Naive thymus-derived CD8-positive, alpha-beta T cell (primary cell): ENCODE data around the gene TOMM5. TPM values are rescaled to one million over a fixed set of nuclear protein-coding genes. Genes with fewer than 3 reads are reported as not detected.
"Not testable (repeated sequence)": the region's sequence is repeated elsewhere in the genome, so short reads cannot be mapped to it uniquely, and the experiment has no call there.

Source experiments
- ATAC-seq, 2 donors: fragments of 150-1000 bp; cut with Tn5 transposase in 1 of 2; sonication (Bioruptor Pico), chemical (Tn5 transposase) in 1 of 2; 1 replicate in 1 of 2; 2 replicates in 1 of 2; pipeline ENCODE4 v1.10.0; 2021; ENCODE audit warnings: mild to moderate bottlenecking in 2 of 2, moderate library complexity in 2 of 2
- POLR2A ChIA-PET: fragments of 350-600 bp; sonication (Branson Sonifier 250); formaldehyde crosslinking; loops from one replicate; lab custom pipeline; 2021; ENCODE audit warnings: antibody characterized with exemption; lab: Charles Lee
- DNase-seq, 10 donors: peaks; one replicate each; pipeline versions ENCODE4 v3.0.0 to v3.0.0-alpha.2; 2020 to 2022
- H3K27ac Mint-ChIP-seq, 10 donors: one replicate each; pipeline ENCODE4 v1.8.0; 2020 to 2022; ENCODE audit warnings: mild to moderate bottlenecking in 10 of 10, mixed read lengths in 10 of 10, moderate library complexity in 4 of 10, inconsistent platforms in 1 of 10
- H3K27me3 Mint-ChIP-seq, 5 donors: one replicate each; pipeline ENCODE4 v1.8.0; 2021 to 2022; ENCODE audit warnings: mixed read lengths in 5 of 5
- H3K36me3 Mint-ChIP-seq, 3 donors: one replicate each; pipeline ENCODE4 v1.8.0; 2020 to 2022; ENCODE audit warnings: mixed read lengths in 3 of 3, mild to moderate bottlenecking in 2 of 3, inconsistent platforms in 1 of 3
- H3K4me1 Mint-ChIP-seq, 4 donors: one replicate each; pipeline ENCODE4 v1.8.0; 2021 to 2022; ENCODE audit warnings: mixed read lengths in 4 of 4
- H3K4me3 Mint-ChIP-seq, 10 donors: one replicate each; pipeline ENCODE4 v1.8.0; 2020 to 2022; ENCODE audit warnings: mild to moderate bottlenecking in 10 of 10, mixed read lengths in 10 of 10, moderate library complexity in 6 of 10, inconsistent platforms in 1 of 10
- H3K9me3 Mint-ChIP-seq, 9 donors: one replicate each; pipeline ENCODE4 v1.8.0; 2020 to 2022; ENCODE audit warnings: mixed read lengths in 9 of 9, mild to moderate bottlenecking in 3 of 9, inconsistent platforms in 1 of 9, moderate library complexity in 1 of 9
- polyA plus RNA-seq, 3 donors: library from polyadenylated mRNA; unstranded; fragments of 300-500 nt; fragmentation: Illumina TruSeq; gene quantifications; one replicate each; pipeline ENCODE4 v1.2.3, GENCODE V29; 2021
- total RNA-seq, 8 experiments: library from RNA in 2 of 8; stranded (reverse) in 2 of 8; gene quantifications; one replicate each; pipeline ENCODE4 v1.2.3 and lab custom pipeline; 2021 to 2026

Gene TOMM5
- total and polyA plus RNA-seq, 5 experiments from 2014 or later: 46.4 to 176 (median 145) TPM

GRCh38 chr9:37604296-37604695, 11.9 kb upstream of the TOMM5 start:
- H3K9me3 Mint-ChIP-seq: no peaks in the 10 kb centered on the region
- POLR2A ChIA-PET: no interaction called here
- no peaks in the 10 kb centered on the region for H3K36me3 Mint-ChIP-seq
- no peaks in the 10 kb centered on the region for H3K4me1 Mint-ChIP-seq
- peaks cover 17 to 48% (median 25%) of the 10 kb centered on the region in 5 donors for H3K27me3 Mint-ChIP-seq
- no peak overlapping the region for H3K4me3 Mint-ChIP-seq
- ATAC-seq (no peak), DNase-seq (no peak)
- H3K27ac Mint-ChIP-seq: no peak overlapping the region

GRCh38 chr9:37602817-37603216, 10.4 kb upstream of the TOMM5 start:
- Mint-ChIP-seq H3K36me3 (no peaks in the 10 kb centered on the region), H3K4me3 (no peak overlapping the region), H3K27ac (no peak overlapping the region), H3K9me3 (no peaks in the 10 kb centered on the region), H3K27me3 (peaks cover 13 to 45% (median 24%) of the 10 kb centered on the region in 5 donors), H3K4me1 (no peaks in the 10 kb centered on the region)
- no peak for DNase-seq
- POLR2A ChIA-PET: no interaction called here
- no peak for ATAC-seq

GRCh38 chr9:37602061-37602460, 9.7 kb upstream of the TOMM5 start:
- peaks cover 13 to 45% (median 27%) of the 10 kb centered on the region in 5 donors for H3K27me3 Mint-ChIP-seq
- ATAC-seq, H3K4me1 Mint-ChIP-seq, H3K27ac Mint-ChIP-seq, H3K9me3 Mint-ChIP-seq, POLR2A ChIA-PET, H3K36me3 Mint-ChIP-seq, DNase-seq, H3K4me3 Mint-ChIP-seq: not testable (repeated sequence)

- ATAC-seq (no peak), DNase-seq (no peak)
- Mint-ChIP-seq H3K27me3 (peaks cover 3 to 23% (median 14%) of the 10 kb centered on the region in 5 donors), H3K27ac (no peak overlapping the region), H3K4me1 (peaks cover 3 to 25% (median 15%) of the 10 kb centered on the region in 4 donors), H3K9me3 (no peaks in the 10 kb centered on the region), H3K4me3 (no peak overlapping the region), H3K36me3 (no peaks in the 10 kb centered on the region)
- POLR2A ChIA-PET: no interaction called here
These were observed 4.1 kb upstream of the TOMM5 start for GRCh38 chr9:37596504-37596903.

- Mint-ChIP-seq H3K9me3 (no peaks in the 10 kb centered on the region), H3K4me1 (peaks cover 7 to 44% (median 34%) of the 10 kb centered on the region in 4 donors), H3K27me3 (peaks cover 0 to 15% (median 5%) of the 10 kb centered on the region in 5 donors), H3K4me3 (peak overlapping the region in 9 of 10 donors; percentile 46 to 99 (median 69)), H3K36me3 (peaks cover 0 to 8% (median 0%) of the 10 kb centered on the region in 3 donors), H3K27ac (peak overlapping the region in 3 of 10 donors; percentile 13 to 48 (median 28))
- DNase-seq: no peak
- ATAC-seq: no peak
- POLR2A ChIA-PET: no interaction called here
These were observed 1.6 kb upstream of the TOMM5 start for GRCh38 chr9:37593883-37594448.

GRCh38 chr9:37587521-37587920, 4.9 kb downstream of the TOMM5 start:
- peaks cover 0 to 70% (median 20%) of the 10 kb centered on the region in 3 donors for H3K36me3 Mint-ChIP-seq
- H3K4me1 Mint-ChIP-seq: peaks cover 18 to 47% (median 38%) of the 10 kb centered on the region in 4 donors
- H3K9me3 Mint-ChIP-seq: no peaks in the 10 kb centered on the region
- H3K27ac Mint-ChIP-seq: no peak overlapping the region
- ATAC-seq: no peak
- H3K4me3 Mint-ChIP-seq: no peak overlapping the region
- POLR2A ChIA-PET: no interaction called here
- DNase-seq: no peak
- no peaks in the 10 kb centered on the region for H3K27me3 Mint-ChIP-seq

GRCh38 chr9:37583522-37584121, 8.8 kb downstream of the TOMM5 start:
- no peaks in the 10 kb centered on the region for H3K27me3 Mint-ChIP-seq
- no peak for DNase-seq
- peak overlapping the region in 2 of 10 donors; percentile 2 to 24 for H3K27ac Mint-ChIP-seq
- ATAC-seq: no peak
- H3K4me1 Mint-ChIP-seq: peaks cover 8 to 17% (median 13%) of the 10 kb centered on the region in 4 donors
- H3K4me3 Mint-ChIP-seq: no peak overlapping the region
- peaks cover 0 to 78% (median 20%) of the 10 kb centered on the region in 3 donors for H3K36me3 Mint-ChIP-seq
- POLR2A ChIA-PET: no interaction called here
- H3K9me3 Mint-ChIP-seq: no peaks in the 10 kb centered on the region

GRCh38 chr9:37582548-37583157, 9.7 kb downstream of the TOMM5 start:
- peak; percentile 30 to 65 for ATAC-seq
- peak in 3 of 10 donors; percentile 13 to 20 (median 19) for DNase-seq
- POLR2A ChIA-PET: no interaction called here
- peaks cover 0 to 71% (median 20%) of the 10 kb centered on the region in 3 donors for H3K36me3 Mint-ChIP-seq
- peak overlapping the region in 4 of 10 donors; percentile 2 to 17 (median 6) for H3K27ac Mint-ChIP-seq
- no peak overlapping the region for H3K4me3 Mint-ChIP-seq
- no peaks in the 10 kb centered on the region for H3K27me3 Mint-ChIP-seq
- peaks cover 8 to 17% (median 11%) of the 10 kb centered on the region in 4 donors for H3K4me1 Mint-ChIP-seq
- no peaks in the 10 kb centered on the region for H3K9me3 Mint-ChIP-seq

- POLR2A ChIA-PET: interaction anchor here (1.0 to 2.3 kb wide), 4 partner anchors 10 to 110 kb away, joined by 3 to 10 read pairs (median 4); partner anchors contain the start of gene TOMM5
These were observed 16.3 kb downstream of the TOMM5 start, which contains the start of gene FBXO10 for GRCh38 chr9:37575921-37576721. Gene FBXO10, minus strand, starts transcription at chr9:37576380. Its CDS starts 34,612 bp downstream, at chr9:37541768.

GRCh38 chr9:37575511-37575914, 16.9 kb downstream of the TOMM5 start:
- Mint-ChIP-seq H3K4me3 (peak overlapping the region; percentile 75 to 89 (median 82)), H3K4me1 (peaks cover 9 to 31% (median 21%) of the 10 kb centered on the region in 4 donors), H3K36me3 (peaks cover 0 to 8% (median 0%) of the 10 kb centered on the region in 3 donors), H3K9me3 (no peaks in the 10 kb centered on the region), H3K27ac (peak overlapping the region in 5 of 10 donors; percentile 5 to 80 (median 28)), H3K27me3 (peaks cover 0 to 2% (median 0%) of the 10 kb centered on the region in 5 donors)
- DNase-seq: no peak
- POLR2A ChIA-PET: interaction anchor here (1.0 to 2.3 kb wide), 3 partner anchors 9 to 110 kb away, joined by 3 to 10 read pairs (median 4); partner anchors contain the start of gene TOMM5
- peak; percentile 23 to 26 for ATAC-seq

More at GRCh38 chr9:37575921-37576721, 16.3 kb downstream of the TOMM5 start, which contains the start of gene FBXO10:
- H3K9me3 Mint-ChIP-seq: no peaks in the 10 kb centered on the region
- peaks cover 0 to 2% (median 0%) of the 10 kb centered on the region in 5 donors for H3K27me3 Mint-ChIP-seq
- H3K36me3 Mint-ChIP-seq: peaks cover 0 to 13% (median 0%) of the 10 kb centered on the region in 3 donors
- H3K27ac Mint-ChIP-seq: peak within 1 kb of the TSS in 8 of 10 donors; percentile 36 to 90 (median 75)
- ATAC-seq (peak; percentile 83), DNase-seq (peak in 8 of 10 donors; percentile 8 to 42 (median 33))
- peak within 1 kb of the TSS; percentile 85 to 94 (median 90) for H3K4me3 Mint-ChIP-seq
- peaks cover 9 to 31% (median 21%) of the 10 kb centered on the region in 4 donors for H3K4me1 Mint-ChIP-seq

- Mint-ChIP-seq H3K4me1 (peaks cover 7 to 31% (median 21%) of the 10 kb centered on the region in 4 donors), H3K27ac (no peak overlapping the region), H3K36me3 (peaks cover 0 to 3% (median 0%) of the 10 kb centered on the region in 3 donors), H3K4me3 (peak overlapping the region; percentile 75 to 89 (median 82)), H3K9me3 (no peaks in the 10 kb centered on the region), H3K27me3 (peaks cover 0 to 2% (median 0%) of the 10 kb centered on the region in 5 donors)
- ATAC-seq: no peak
- POLR2A ChIA-PET: interaction anchor here (0.5 kb wide), 1 partner anchor 93 kb away, joined by 3 read pairs; no protein-coding TSS in a partner anchor
- DNase-seq: no peak
These were observed 17.4 kb downstream of the TOMM5 start for GRCh38 chr9:37575001-37575400.
